ENCODE results near the gene CIAO3.

The CIAO3 gene

GRCh38 chr16:761625-762513 is 21.1 kb upstream of the CIAO3 start:
- ATAC-seq = no peak
- no peak for TF ChIP-seq ZNF8 (CRISPR knock-in tag; IDR thresholded peaks at IDR 0.05)

DNA sequence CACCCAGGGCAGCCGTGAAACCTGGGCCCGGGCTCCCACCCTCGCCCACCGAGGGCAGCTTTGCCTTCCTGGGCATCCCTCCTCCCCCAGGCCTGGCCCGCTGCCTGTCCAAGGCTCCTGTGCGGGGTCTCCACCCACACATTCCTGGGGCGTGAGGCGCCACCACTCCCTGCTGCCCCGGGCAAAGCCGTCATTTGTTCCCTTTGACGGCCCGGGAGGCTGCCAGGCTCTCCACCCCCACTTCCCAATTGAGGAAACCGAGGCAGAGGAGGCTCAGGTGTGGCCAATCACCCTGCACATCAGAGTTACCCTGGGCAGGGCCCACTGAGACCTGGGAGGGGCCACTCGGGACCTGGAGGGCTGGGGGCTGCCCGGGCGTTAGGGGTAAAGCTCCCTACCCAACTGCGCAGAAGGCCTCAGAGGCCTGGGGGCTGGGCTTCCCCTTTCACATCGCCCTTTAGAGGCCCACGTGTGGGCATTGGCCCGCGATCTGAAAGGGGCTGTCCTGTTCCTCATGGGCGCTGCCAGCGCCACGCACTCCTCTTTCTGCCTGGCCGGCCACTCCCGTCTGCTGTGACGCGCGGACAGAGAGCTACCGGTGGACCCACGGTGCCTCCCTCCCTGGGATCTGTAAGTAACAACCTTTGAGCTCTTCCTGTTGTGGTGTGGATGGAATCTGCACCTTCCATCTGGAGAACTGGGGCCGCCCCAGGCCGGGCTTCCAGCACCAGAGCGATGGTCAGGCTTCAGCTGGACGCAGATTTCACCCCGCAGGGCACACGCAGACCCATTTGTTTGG is 19.9 kb upstream of the CIAO3 start, which contains the start of gene MSLN:
Gene MSLN (plus strand): TSS at position 190 of the 799 bp plus-strand sequence. CDS start 1,947 bp downstream, outside the sequence.
- TF ChIP-seq ARNTL (CRISPR knock-in tag; IDR thresholded peaks at IDR 0.05; ENCODE audit: borderline replicate concordance, low read depth) (no peak), ESRRG (CRISPR knock-in tag; IDR thresholded peaks at IDR 0.05) (no peak)
- peak; percentile 11; the same call in 1 of the 3 replicates for ATAC-seq

GRCh38 chr16:760065-760464 is 19.3 kb upstream of the CIAO3 start:
- ATAC-seq = no peak

GRCh38 chr16:759110-759910 is 18.5 kb upstream of the CIAO3 start:
- no peak for ATAC-seq
- no peak for TF ChIP-seq SNAI2 (CRISPR knock-in tag; IDR thresholded peaks at IDR 0.05)
- TF ChIP-seq, protein P1, sequence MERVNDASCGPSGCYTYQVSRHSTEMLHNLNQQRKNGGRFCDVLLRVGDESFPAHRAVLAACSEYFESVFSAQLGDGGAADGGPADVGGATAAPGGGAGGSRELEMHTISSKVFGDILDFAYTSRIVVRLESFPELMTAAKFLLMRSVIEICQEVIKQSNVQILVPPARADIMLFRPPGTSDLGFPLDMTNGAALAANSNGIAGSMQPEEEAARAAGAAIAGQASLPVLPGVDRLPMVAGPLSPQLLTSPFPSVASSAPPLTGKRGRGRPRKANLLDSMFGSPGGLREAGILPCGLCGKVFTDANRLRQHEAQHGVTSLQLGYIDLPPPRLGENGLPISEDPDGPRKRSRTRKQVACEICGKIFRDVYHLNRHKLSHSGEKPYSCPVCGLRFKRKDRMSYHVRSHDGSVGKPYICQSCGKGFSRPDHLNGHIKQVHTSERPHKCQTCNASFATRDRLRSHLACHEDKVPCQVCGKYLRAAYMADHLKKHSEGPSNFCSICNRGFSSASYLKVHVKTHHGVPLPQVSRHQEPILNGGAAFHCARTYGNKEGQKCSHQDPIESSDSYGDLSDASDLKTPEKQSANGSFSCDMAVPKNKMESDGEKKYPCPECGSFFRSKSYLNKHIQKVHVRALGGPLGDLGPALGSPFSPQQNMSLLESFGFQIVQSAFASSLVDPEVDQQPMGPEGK (CRISPR knock-in tag; IDR thresholded peaks at IDR 0.05; ENCODE audit: borderline replicate concordance) = no peak
- TF ChIP-seq, protein P2, sequence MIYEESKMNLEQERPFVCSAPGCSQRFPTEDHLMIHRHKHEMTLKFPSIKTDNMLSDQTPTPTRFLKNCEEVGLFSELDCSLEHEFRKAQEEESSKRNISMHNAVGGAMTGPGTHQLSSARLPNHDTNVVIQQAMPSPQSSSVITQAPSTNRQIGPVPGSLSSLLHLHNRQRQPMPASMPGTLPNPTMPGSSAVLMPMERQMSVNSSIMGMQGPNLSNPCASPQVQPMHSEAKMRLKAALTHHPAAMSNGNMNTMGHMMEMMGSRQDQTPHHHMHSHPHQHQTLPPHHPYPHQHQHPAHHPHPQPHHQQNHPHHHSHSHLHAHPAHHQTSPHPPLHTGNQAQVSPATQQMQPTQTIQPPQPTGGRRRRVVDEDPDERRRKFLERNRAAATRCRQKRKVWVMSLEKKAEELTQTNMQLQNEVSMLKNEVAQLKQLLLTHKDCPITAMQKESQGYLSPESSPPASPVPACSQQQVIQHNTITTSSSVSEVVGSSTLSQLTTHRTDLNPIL (CRISPR knock-in tag; IDR thresholded peaks at IDR 0.05; ENCODE audit: low read depth) = no peak
- no peak for TF ChIP-seq ZNF8 (CRISPR knock-in tag; IDR thresholded peaks at IDR 0.05)
- no peak for TF ChIP-seq BACH2 (CRISPR knock-in tag; IDR thresholded peaks at IDR 0.05; ENCODE audit: borderline replicate concordance)
- no peak for TF ChIP-seq ZNF565 (CRISPR knock-in tag; conservative IDR thresholded peaks at IDR 0.05; ENCODE audit: low read depth)

More at GRCh38 chr16:760065-760464, 19.3 kb upstream of the CIAO3 start:
- TF ChIP-seq CSDC2 (CRISPR knock-in tag; IDR thresholded peaks at IDR 0.05) (no peak), RARB (CRISPR knock-in tag; IDR thresholded peaks at IDR 0.05) (no peak), ZNF565 (CRISPR knock-in tag; conservative IDR thresholded peaks at IDR 0.05; ENCODE audit: low read depth) (no peak), ISL1 (CRISPR knock-in tag; IDR thresholded peaks at IDR 0.05) (no peak), ZNF70 (CRISPR knock-in tag; IDR thresholded peaks at IDR 0.05) (no peak), BACH2 (CRISPR knock-in tag; IDR thresholded peaks at IDR 0.05; ENCODE audit: borderline replicate concordance) (no peak), PPARA (CRISPR knock-in tag; IDR thresholded peaks at IDR 0.05; ENCODE audit: borderline replicate concordance) (no peak), GLIS3 (CRISPR knock-in tag; IDR thresholded peaks at IDR 0.05) (no peak)

DNA sequence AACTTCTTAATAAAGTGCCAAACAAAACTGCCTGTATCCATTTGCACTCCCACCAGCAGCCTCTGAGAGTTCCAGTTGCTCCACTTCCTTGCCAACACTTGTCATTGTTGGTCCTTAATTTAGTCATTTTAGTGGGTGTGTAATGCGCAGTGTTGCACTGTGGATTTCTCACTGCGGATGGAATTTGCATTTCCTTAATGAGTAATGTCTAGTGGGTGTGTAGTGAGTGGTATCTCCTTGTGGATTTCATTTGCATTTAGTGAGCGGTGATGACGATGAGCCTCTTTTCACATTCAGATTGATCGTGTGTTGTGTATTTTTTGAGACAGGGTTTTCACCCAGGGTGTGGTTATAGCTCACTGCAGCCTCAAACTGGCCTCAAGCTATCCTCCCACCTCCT is 15.6 kb upstream of the CIAO3 start:
- ATAC-seq = no peak
- no peak for TF ChIP-seq TOX (CRISPR knock-in tag; IDR thresholded peaks at IDR 0.05; ENCODE audit: borderline replicate concordance)
- TF ChIP-seq PPARA (CRISPR knock-in tag; IDR thresholded peaks at IDR 0.05; ENCODE audit: borderline replicate concordance) = no peak
- TF ChIP-seq SNAI2 (CRISPR knock-in tag; IDR thresholded peaks at IDR 0.05) = no peak
- no peak for TF ChIP-seq ZNF565 (CRISPR knock-in tag; conservative IDR thresholded peaks at IDR 0.05; ENCODE audit: low read depth)
- no peak for TF ChIP-seq TCF4 (CRISPR knock-in tag; IDR thresholded peaks at IDR 0.05; ENCODE audit: borderline replicate concordance)
- TF ChIP-seq, protein P3, sequence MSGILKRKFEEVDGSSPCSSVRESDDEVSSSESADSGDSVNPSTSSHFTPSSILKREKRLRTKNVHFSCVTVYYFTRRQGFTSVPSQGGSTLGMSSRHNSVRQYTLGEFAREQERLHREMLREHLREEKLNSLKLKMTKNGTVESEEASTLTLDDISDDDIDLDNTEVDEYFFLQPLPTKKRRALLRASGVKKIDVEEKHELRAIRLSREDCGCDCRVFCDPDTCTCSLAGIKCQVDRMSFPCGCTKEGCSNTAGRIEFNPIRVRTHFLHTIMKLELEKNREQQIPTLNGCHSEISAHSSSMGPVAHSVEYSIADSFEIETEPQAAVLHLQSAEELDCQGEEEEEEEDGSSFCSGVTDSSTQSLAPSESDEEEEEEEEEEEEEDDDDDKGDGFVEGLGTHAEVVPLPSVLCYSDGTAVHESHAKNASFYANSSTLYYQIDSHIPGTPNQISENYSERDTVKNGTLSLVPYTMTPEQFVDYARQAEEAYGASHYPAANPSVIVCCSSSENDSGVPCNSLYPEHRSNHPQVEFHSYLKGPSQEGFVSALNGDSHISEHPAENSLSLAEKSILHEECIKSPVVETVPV (CRISPR knock-in tag; IDR thresholded peaks at IDR 0.05) = no peak
